ENCODE measurements around the gene PTH1R. TPM values are rescaled to one million over a fixed set of nuclear protein-coding genes. Genes with fewer than 3 reads are reported as not detected.

Gene PTH1R
- polyA plus RNA-seq, 1 donor (not counting 4 experiments of a cell fraction or from before 2014, with no cell fraction given) = not detected

DNA sequence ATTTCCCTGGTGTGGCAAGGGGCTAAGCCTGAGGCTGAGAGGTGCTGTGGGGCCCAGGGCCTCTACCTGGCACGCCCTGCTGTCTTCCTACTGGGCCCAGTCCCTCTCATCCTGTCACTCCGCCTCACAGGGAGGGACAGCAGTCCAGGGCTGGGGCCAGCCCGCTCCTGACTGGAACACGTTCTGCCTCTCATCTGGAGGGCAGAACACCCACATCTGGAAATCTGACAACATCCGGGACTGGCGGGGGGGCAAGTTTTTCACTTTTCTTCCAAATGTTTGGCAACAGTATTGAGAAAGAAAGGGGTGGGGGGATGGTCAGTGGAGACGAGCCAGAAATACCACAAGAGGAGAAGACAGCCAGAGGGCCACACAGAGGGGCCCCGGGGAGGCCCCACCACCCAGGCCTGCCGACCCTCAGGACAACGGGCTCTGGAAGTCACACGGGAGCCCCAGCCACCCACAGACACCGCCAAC lies 12.5 kb upstream of the PTH1R start:
- Histone ChIP-seq H2AFZ (ENCODE audit: control insufficient read depth, low read length) (no peak overlapping the region), H3K79me2 (ENCODE audit: control insufficient read depth, insufficient read depth, low read length) (no peaks in the 10 kb centered on the region), H4K20me1 (ENCODE audit: control insufficient read depth, extremely low read depth, insufficient read depth, low read length) (peaks cover 4% of the 10 kb centered on the region), H3K4me2 (ENCODE audit: control insufficient read depth, extremely low read depth, insufficient read depth, low read depth, low read length) (no peak overlapping the region), H3K27me3 (ENCODE audit: control insufficient read depth, extremely low read depth, insufficient read depth, low read length) (peaks cover 14% of the 10 kb centered on the region), H3K27ac (ENCODE audit: control insufficient read depth, insufficient read depth, low read length) (no peak overlapping the region), H3K4me3 (ENCODE audit: control insufficient read depth in 2 of 3, extremely low read depth in 1 of 3, insufficient read depth in 2 of 3, low read depth in 1 of 3, low read length in 3 of 3) (no peak overlapping the region), H3K36me3 (ENCODE audit: control insufficient read depth in 2 of 2, extremely low read depth in 1 of 2, insufficient read depth in 2 of 2, low read length in 2 of 2) (no peaks in the 10 kb centered on the region), H3K9me3 (ENCODE audit: control insufficient read depth, low read depth, low read length) (no peaks in the 10 kb centered on the region), H3K4me1 (ENCODE audit: control insufficient read depth, extremely low read depth, insufficient read depth, low read length) (no peaks in the 10 kb centered on the region), H3K9ac (ENCODE audit: control insufficient read depth, extremely low read depth, insufficient read depth, low read length) (no peak overlapping the region), H3K9me1 (ENCODE audit: control insufficient read depth, extremely low read depth, insufficient read depth, low read length) (no peaks in the 10 kb centered on the region)
- no peak for TF ChIP-seq CTCF (optimal IDR thresholded peaks at IDR 0.05 in 1 of 3, IDR thresholded peaks at IDR 0.05 in 1 of 3, conservative IDR thresholded peaks at IDR 0.05 in 1 of 3; ENCODE audit: extremely low read depth in 1 of 3, insufficient read depth in 2 of 3, low read length in 3 of 3)
- no peak for TF ChIP-seq EZH2 (IDR thresholded peaks at IDR 0.05; ENCODE audit: low read length)
- dilution Hi-C loops (cut with MboI; ENCODE audit: extremely low pct_ligation_motif_present, low sequenced_read_pairs) = no loop called here
- DNase-seq (ENCODE audit: low read depth, low spot score) (no peak), FAIRE-seq (no peak)

GRCh38 chr3:46865546-46865945 lies 12.0 kb upstream of the PTH1R start:
- no peaks in the 10 kb centered on the region for H3K9me1 ChIP-seq (ENCODE audit: control insufficient read depth, extremely low read depth, insufficient read depth, low read length)
- DNase-seq (ENCODE audit: low read depth, low spot score) (no peak), FAIRE-seq (no peak)
- H3K9ac ChIP-seq (ENCODE audit: control insufficient read depth, extremely low read depth, insufficient read depth, low read length) = no peak overlapping the region
- TF ChIP-seq EZH2 (IDR thresholded peaks at IDR 0.05; ENCODE audit: low read length) (no peak), CTCF (optimal IDR thresholded peaks at IDR 0.05 in 1 of 3, IDR thresholded peaks at IDR 0.05 in 1 of 3, conservative IDR thresholded peaks at IDR 0.05 in 1 of 3; ENCODE audit: extremely low read depth in 1 of 3, insufficient read depth in 2 of 3, low read length in 3 of 3) (no peak)
- no peak overlapping the region for H2AFZ ChIP-seq (ENCODE audit: control insufficient read depth, low read length)
- dilution Hi-C loops (cut with MboI; ENCODE audit: extremely low pct_ligation_motif_present, low sequenced_read_pairs) = no loop called here
- H4K20me1 ChIP-seq (ENCODE audit: control insufficient read depth, extremely low read depth, insufficient read depth, low read length) = peaks cover 4% of the 10 kb centered on the region
- no peak overlapping the region for H3K4me2 ChIP-seq (ENCODE audit: control insufficient read depth, extremely low read depth, insufficient read depth, low read depth, low read length)
- H3K79me2 ChIP-seq (ENCODE audit: control insufficient read depth, insufficient read depth, low read length) = no peaks in the 10 kb centered on the region
- no peak overlapping the region for H3K27ac ChIP-seq (ENCODE audit: control insufficient read depth, insufficient read depth, low read length)
- no peaks in the 10 kb centered on the region for H3K36me3 ChIP-seq (ENCODE audit: control insufficient read depth in 2 of 2, extremely low read depth in 1 of 2, insufficient read depth in 2 of 2, low read length in 2 of 2)
- no peaks in the 10 kb centered on the region for H3K9me3 ChIP-seq (ENCODE audit: control insufficient read depth, low read depth, low read length)
- H3K4me1 ChIP-seq (ENCODE audit: control insufficient read depth, extremely low read depth, insufficient read depth, low read length) = no peaks in the 10 kb centered on the region
- peaks cover 15% of the 10 kb centered on the region for H3K27me3 ChIP-seq (ENCODE audit: control insufficient read depth, extremely low read depth, insufficient read depth, low read length)
- no peak overlapping the region for H3K4me3 ChIP-seq (ENCODE audit: control insufficient read depth in 2 of 3, extremely low read depth in 1 of 3, insufficient read depth in 2 of 3, low read depth in 1 of 3, low read length in 3 of 3)
